Transverse colon (tissue), 4 donors: ENCODE results near the gene CCT4. TPM values are rescaled to one million over a fixed set of nuclear protein-coding genes. Genes with fewer than 3 reads are reported as not detected.

ENCODE experiments used
- DNase-seq: peaks from one replicate; pipeline ENCODE4 v3.0.0-alpha.2; 2019
- H3K27ac ChIP-seq, 4 donors: fragments of 200-600 bp; sonication (generic); 2 replicates each; pipeline ENCODE4 v1.5.1; 2016 to 2018; ENCODE audit warnings: inconsistent platforms in 4 of 4
- H3K27me3 ChIP-seq: fragments of 200-600 bp; sonication (generic); 2 replicates; pipeline ENCODE4 v1.5.1; 2017; ENCODE audit warnings: inconsistent platforms
- H3K36me3 ChIP-seq, 4 donors: fragments of 200-600 bp; sonication (generic); 2 replicates each; pipeline ENCODE4 v1.5.1; 2017 to 2019; ENCODE audit warnings: inconsistent platforms in 4 of 4
- H3K4me1 ChIP-seq, 4 donors: fragments of 200-600 bp; sonication (generic); 2 replicates each; pipeline ENCODE4 v1.5.1; 2017 to 2020; ENCODE audit warnings: inconsistent platforms in 4 of 4
- H3K4me3 ChIP-seq, 4 donors: fragments of 200-600 bp; sonication (generic); 1 replicate in 1 of 4; 2 replicates in 3 of 4; pipeline versions ENCODE4 v1.5.1 to v1.6.1; 2017 to 2019; ENCODE audit warnings: inconsistent platforms in 4 of 4
- H3K9me3 ChIP-seq, 2 donors: fragments of 200-600 bp; sonication (generic); 2 replicates each; pipeline ENCODE4 v1.5.1; 2017 to 2019; ENCODE audit warnings: inconsistent platforms in 2 of 2
- EP300 ChIP-seq: sonication (generic); formaldehyde crosslinking; IDR thresholded peaks from one replicate; pipeline ENCODE4 v1.6.1; 2017; ENCODE audit warnings: antibody characterized with exemption, low read depth
- POLR2A ChIP-seq: fragments of 450-650 bp; IDR thresholded peaks from one replicate; pipeline ENCODE4 v1.6.1; 2016; ENCODE audit warnings: antibody characterized with exemption, mild to moderate bottlenecking, moderate library complexity
- POLR2AphosphoS5 ChIP-seq, 3 donors: sonication (generic); formaldehyde crosslinking; IDR thresholded peaks; one replicate each; pipeline ENCODE4 v1.6.1; 2016; ENCODE audit warnings: antibody characterized with exemption in 3 of 3
- whole genome bisulfite sequencing, 2 donors: methylation state at CpG; one replicate each; pipeline ENCODE4 v1.1.5; 2018; ENCODE audit warnings: low coverage in 1 of 2; 5-methylcytosine and 5-hydroxymethylcytosine counted together
- in situ Hi-C, 4 donors: fragments of 200-750 bp; cut with MboI; loops; one replicate each; pipeline versions ENCODE4 v1.15.0 to v1.15.1; 2017; ENCODE audit warnings: low sequenced_read_pairs in 3 of 4, low pct_ligation_motif_present in 1 of 4, low pct_unique_long_range_greater_than_20kb in 1 of 4
- intact Hi-C: fragments of 100-400 bp; cut with DNase I; formaldehyde crosslinking; loops from one replicate; pipeline ENCODE4 v1.15.1; 2023; ENCODE audit warnings: low total_unique reads
- small RNA-seq, 4 donors: library from RNA; depleted of rRNA; stranded (forward); fragments of <200 nt; gene quantifications; one replicate each; pipeline ENCODE3, GENCODE V24; 2016
- total RNA-seq, 4 donors: library from RNA; depleted of rRNA; stranded (reverse); fragments of >200 nt; gene quantifications; one replicate each; pipeline ENCODE4 v1.1.0, GENCODE V29; 2016
- TF ChIP-seq, protein P1 (sequence below), 5 experiments: fragments of 200-600 bp in 3 of 5; fragments of 450-650 bp in 2 of 5; sonication (generic) in 3 of 5; IDR thresholded peaks; 1 replicate in 2 of 5; 2 replicates in 3 of 5; pipeline ENCODE4 v1.5.1; 2016 to 2017; ENCODE audit warnings: antibody characterized with exemption in 5 of 5, inconsistent platforms in 3 of 5, mild to moderate bottlenecking in 2 of 5, moderate library complexity in 1 of 5

CCT4 gene
- total RNA-seq, 4 donors from 2014 or later: 31.2 to 52.7 (median 40.1) TPM

- Histone ChIP-seq H3K9me3 (no peaks in the 10 kb centered on the region), H3K4me1 (no peaks in the 10 kb centered on the region), H3K36me3 (no peaks in the 10 kb centered on the region), H3K27me3 (no peaks in the 10 kb centered on the region), H3K4me3 (no peak overlapping the region), H3K27ac (no peak overlapping the region)
- intact Hi-C loops: no loop called here
- in situ Hi-C loops: no loop called here
- 46 to 100% methylated on average over 1 of the region's 1 CpG for WGBS, 2 donors
- TF ChIP-seq, protein P1, sequence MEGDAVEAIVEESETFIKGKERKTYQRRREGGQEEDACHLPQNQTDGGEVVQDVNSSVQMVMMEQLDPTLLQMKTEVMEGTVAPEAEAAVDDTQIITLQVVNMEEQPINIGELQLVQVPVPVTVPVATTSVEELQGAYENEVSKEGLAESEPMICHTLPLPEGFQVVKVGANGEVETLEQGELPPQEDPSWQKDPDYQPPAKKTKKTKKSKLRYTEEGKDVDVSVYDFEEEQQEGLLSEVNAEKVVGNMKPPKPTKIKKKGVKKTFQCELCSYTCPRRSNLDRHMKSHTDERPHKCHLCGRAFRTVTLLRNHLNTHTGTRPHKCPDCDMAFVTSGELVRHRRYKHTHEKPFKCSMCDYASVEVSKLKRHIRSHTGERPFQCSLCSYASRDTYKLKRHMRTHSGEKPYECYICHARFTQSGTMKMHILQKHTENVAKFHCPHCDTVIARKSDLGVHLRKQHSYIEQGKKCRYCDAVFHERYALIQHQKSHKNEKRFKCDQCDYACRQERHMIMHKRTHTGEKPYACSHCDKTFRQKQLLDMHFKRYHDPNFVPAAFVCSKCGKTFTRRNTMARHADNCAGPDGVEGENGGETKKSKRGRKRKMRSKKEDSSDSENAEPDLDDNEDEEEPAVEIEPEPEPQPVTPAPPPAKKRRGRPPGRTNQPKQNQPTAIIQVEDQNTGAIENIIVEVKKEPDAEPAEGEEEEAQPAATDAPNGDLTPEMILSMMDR (IDR thresholded peaks at IDR 0.05): no peak
- TF ChIP-seq EP300: no peak
- no peak for TF ChIP-seq POLR2AphosphoS5 (IDR thresholded peaks at IDR 0.05)
- no peak for TF ChIP-seq POLR2A
- DNase-seq: no peak
Observed at GRCh38 chr2:61834893-61835292, 53.6 kb downstream of the CCT4 start.

DNA sequence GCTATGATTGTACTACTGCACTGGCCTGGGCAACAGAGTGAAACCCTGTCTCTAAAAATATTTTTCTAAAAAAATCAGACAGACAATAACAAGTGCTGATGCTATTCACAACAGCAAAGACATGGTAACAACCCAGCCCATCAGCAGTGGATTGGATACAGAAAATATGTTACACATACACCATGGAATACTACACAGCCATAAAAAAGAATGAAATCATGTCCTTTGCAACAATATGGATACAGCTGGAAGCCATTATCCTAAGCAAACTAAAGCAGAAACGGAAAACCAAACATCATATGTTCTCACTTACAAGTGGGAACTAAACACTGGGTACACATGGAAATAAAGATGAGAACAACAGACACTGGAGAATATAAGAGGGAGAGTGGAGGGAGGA lies 54.5 kb downstream of the CCT4 start:
- intact Hi-C loops: no loop called here

GRCh38 chr2:61832183-61832841 lies 56.1 kb downstream of the CCT4 start:
- no peaks in the 10 kb centered on the region for H3K4me1 ChIP-seq
- no peak overlapping the region for H3K27ac ChIP-seq
- no peak for DNase-seq
- H3K27me3 ChIP-seq: no peaks in the 10 kb centered on the region
- TF ChIP-seq EP300 (no peak), POLR2A (no peak), POLR2AphosphoS5 (IDR thresholded peaks at IDR 0.05) (no peak)
- TF ChIP-seq, protein P1 (IDR thresholded peaks at IDR 0.05): no peak
- in situ Hi-C loops: no loop called here
- intact Hi-C loops: no loop called here
- H3K36me3 ChIP-seq: no peaks in the 10 kb centered on the region
- no peaks in the 10 kb centered on the region for H3K9me3 ChIP-seq
- H3K4me3 ChIP-seq: no peak overlapping the region
- WGBS, 2 donors: 81 to 94% methylated on average over 4 to 11 of the region's 11 CpGs

More for the DNA sequence above, 54.5 kb downstream of the CCT4 start:
- WGBS, 2 donors: 86 to 94% methylated on average over 1 of the region's 1 CpG
- no peaks in the 10 kb centered on the region for H3K36me3 ChIP-seq
- DNase-seq: no peak
- in situ Hi-C loops: no loop called here
- TF ChIP-seq POLR2AphosphoS5 (IDR thresholded peaks at IDR 0.05): no peak
- TF ChIP-seq, protein P1 (IDR thresholded peaks at IDR 0.05): no peak
- TF ChIP-seq POLR2A: no peak
- TF ChIP-seq EP300: no peak
- H3K27ac ChIP-seq: no peak overlapping the region
- H3K27me3 ChIP-seq: no peaks in the 10 kb centered on the region
- H3K4me1 ChIP-seq: no peaks in the 10 kb centered on the region
- no peak overlapping the region for H3K4me3 ChIP-seq
- H3K9me3 ChIP-seq: no peaks in the 10 kb centered on the region

- TF ChIP-seq, protein P1 (IDR thresholded peaks at IDR 0.05): no peak
- TF ChIP-seq POLR2AphosphoS5 (IDR thresholded peaks at IDR 0.05): no peak
- TF ChIP-seq EP300: no peak
- TF ChIP-seq POLR2A: no peak
- no peak for DNase-seq
- H3K4me3 ChIP-seq: no peak overlapping the region
- intact Hi-C loops: no loop called here
- H3K4me1 ChIP-seq: no peaks in the 10 kb centered on the region
- no peaks in the 10 kb centered on the region for H3K27me3 ChIP-seq
- no peaks in the 10 kb centered on the region for H3K36me3 ChIP-seq
- in situ Hi-C loops: no loop called here
- 83 to 85% methylated on average over 2 of the region's 2 CpGs for WGBS, 2 donors
- no peaks in the 10 kb centered on the region for H3K9me3 ChIP-seq
- H3K27ac ChIP-seq: no peak overlapping the region
Observed at GRCh38 chr2:61822255-61822654, 66.2 kb downstream of the CCT4 start.

Small RNA genes lying within 50 kb of the gene (small RNA-seq; reads per million reads assigned to genes)
- 0 reads per million in 4 donors for gene RF00019

Other genes with a start within 250 kb of the CCT4 start
- gene FAM161A, start 34.6 kb downstream of the CCT4 start, total RNA-seq: 1 to 10 TPM in 2 of 4 donors, under 1 TPM in 1, not detected in 1; 0.96 to 1.9 (median 1.2) TPM
- 10 to 100 TPM; 28.9 to 61.0 (median 36.8) TPM for gene COMMD1, start 17.0 kb upstream of the CCT4 start, total RNA-seq